ENCODE measurements around the gene TRAPPC3L.

Gene TRAPPC3L

DNA sequence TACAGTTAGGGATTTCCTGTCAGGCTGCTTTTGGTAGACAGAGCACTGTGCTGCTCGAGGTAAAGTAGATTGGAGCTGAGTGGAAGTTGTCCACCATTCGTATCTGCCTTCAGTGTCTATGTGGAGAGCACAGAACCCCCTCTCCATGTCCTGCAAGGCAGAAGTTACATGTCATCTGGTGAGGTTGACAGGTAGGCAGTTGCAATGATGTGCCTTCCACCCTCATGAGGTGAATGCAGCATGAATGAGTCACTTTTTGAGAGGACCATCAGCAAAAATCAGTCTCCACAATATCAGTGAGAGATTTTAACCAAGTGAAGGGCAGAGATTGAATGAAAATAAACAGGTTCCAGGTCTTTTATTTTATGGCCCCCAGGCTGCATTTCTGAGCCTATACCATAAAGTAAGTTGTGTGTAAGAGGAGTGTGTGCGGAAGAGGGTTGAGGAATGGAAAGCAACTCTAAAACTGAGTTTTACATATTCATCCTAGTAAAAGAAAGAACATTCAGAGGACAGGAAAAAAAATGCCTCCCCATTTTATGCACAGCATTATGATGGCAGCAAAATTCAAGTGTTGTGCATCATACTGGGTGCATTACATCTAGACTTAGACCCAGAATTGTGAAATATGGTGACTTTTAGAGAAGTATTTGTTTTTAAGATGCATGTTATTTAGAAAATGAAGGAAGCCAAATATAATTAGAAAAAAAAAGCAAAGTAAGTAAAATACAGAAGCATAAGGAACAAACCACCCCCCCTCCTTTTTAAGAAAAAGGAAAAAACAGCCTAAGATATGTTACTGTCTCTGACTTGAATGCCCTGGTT is 15.8 kb downstream of the TRAPPC3L start:
- no peak overlapping the region for H3K4me2 ChIP-seq (ENCODE audit: low read length)
- no peaks in the 10 kb centered on the region for H3K4me1 ChIP-seq (ENCODE audit: control insufficient read depth, low read length)
- peaks cover 32% of the 10 kb centered on the region for H3K27me3 ChIP-seq (ENCODE audit: control insufficient read depth, low read length)
- TF ChIP-seq, protein P1, sequence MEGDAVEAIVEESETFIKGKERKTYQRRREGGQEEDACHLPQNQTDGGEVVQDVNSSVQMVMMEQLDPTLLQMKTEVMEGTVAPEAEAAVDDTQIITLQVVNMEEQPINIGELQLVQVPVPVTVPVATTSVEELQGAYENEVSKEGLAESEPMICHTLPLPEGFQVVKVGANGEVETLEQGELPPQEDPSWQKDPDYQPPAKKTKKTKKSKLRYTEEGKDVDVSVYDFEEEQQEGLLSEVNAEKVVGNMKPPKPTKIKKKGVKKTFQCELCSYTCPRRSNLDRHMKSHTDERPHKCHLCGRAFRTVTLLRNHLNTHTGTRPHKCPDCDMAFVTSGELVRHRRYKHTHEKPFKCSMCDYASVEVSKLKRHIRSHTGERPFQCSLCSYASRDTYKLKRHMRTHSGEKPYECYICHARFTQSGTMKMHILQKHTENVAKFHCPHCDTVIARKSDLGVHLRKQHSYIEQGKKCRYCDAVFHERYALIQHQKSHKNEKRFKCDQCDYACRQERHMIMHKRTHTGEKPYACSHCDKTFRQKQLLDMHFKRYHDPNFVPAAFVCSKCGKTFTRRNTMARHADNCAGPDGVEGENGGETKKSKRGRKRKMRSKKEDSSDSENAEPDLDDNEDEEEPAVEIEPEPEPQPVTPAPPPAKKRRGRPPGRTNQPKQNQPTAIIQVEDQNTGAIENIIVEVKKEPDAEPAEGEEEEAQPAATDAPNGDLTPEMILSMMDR (IDR thresholded peaks at IDR 0.05; ENCODE audit: low read depth, low read length, poor library complexity, severe bottlenecking): no peak
- no peak for TF ChIP-seq EZH2phosphoT487 (IDR thresholded peaks at IDR 0.05; ENCODE audit: borderline replicate concordance, low read length)
- H3K9me2 ChIP-seq (replicated peaks; ENCODE audit: control insufficient read depth, low read length): no peaks in the 10 kb centered on the region
- no peaks in the 10 kb centered on the region for H3K36me3 ChIP-seq (ENCODE audit: control insufficient read depth, low read length)
- H4K20me1 ChIP-seq (ENCODE audit: control insufficient read depth, insufficient read depth, low read depth, low read length): no peaks in the 10 kb centered on the region
- no peaks in the 10 kb centered on the region for H3F3A ChIP-seq (ENCODE audit: control insufficient read depth, insufficient read depth)
- no peaks in the 10 kb centered on the region for H3K9me3 ChIP-seq (ENCODE audit: control insufficient read depth, insufficient read depth, low read length)
- no peak overlapping the region for H3K27ac ChIP-seq (ENCODE audit: low read depth, low read length)
- no peak overlapping the region for H3K4me3 ChIP-seq (ENCODE audit: low read length)
- H3K79me2 ChIP-seq (ENCODE audit: control insufficient read depth, low read length): no peaks in the 10 kb centered on the region

GRCh38 chr6:116528780-116529179 is 16.7 kb downstream of the TRAPPC3L start:
- Histone ChIP-seq H3F3A (ENCODE audit: control insufficient read depth, insufficient read depth) (no peaks in the 10 kb centered on the region), H3K9me2 (replicated peaks; ENCODE audit: control insufficient read depth, low read length) (no peaks in the 10 kb centered on the region), H4K20me1 (ENCODE audit: control insufficient read depth, insufficient read depth, low read depth, low read length) (no peaks in the 10 kb centered on the region), H3K27ac (ENCODE audit: low read depth, low read length) (no peak overlapping the region), H3K4me1 (ENCODE audit: control insufficient read depth, low read length) (no peaks in the 10 kb centered on the region), H3K4me3 (ENCODE audit: low read length) (no peak overlapping the region), H3K36me3 (ENCODE audit: control insufficient read depth, low read length) (no peaks in the 10 kb centered on the region), H3K27me3 (ENCODE audit: control insufficient read depth, low read length) (peaks cover 25% of the 10 kb centered on the region), H3K9me3 (ENCODE audit: control insufficient read depth, insufficient read depth, low read length) (no peaks in the 10 kb centered on the region), H3K79me2 (ENCODE audit: control insufficient read depth, low read length) (no peaks in the 10 kb centered on the region), H3K4me2 (ENCODE audit: low read length) (no peak overlapping the region)
- TF ChIP-seq, protein P1 (IDR thresholded peaks at IDR 0.05; ENCODE audit: low read depth, low read length, poor library complexity, severe bottlenecking): no peak
- TF ChIP-seq EZH2phosphoT487 (IDR thresholded peaks at IDR 0.05; ENCODE audit: borderline replicate concordance, low read length): no peak

DNA sequence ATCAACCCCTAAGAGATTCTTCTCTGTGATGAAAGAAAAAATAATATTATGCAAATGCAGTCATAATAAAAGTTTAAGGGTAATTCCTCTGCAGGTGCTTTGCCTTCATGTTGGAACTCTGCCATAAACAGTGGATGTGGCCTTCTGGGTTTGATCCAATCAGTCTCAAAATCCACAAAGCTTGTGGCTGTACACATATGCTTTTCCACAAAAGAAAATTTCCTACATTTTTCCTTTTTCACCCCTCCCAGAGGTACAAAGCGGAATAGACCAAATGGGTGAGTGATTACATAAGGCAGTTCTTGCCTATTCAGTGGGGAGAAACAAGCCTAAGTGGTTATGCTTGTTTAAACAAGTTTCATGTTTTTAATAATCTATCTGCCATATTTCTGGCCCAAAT is 17.4 kb downstream of the TRAPPC3L start:
- peaks cover 20% of the 10 kb centered on the region for H3K27me3 ChIP-seq (ENCODE audit: control insufficient read depth, low read length)
- no peaks in the 10 kb centered on the region for H3K36me3 ChIP-seq (ENCODE audit: control insufficient read depth, low read length)
- H3K4me2 ChIP-seq (ENCODE audit: low read length): no peak overlapping the region
- no peak overlapping the region for H3K4me3 ChIP-seq (ENCODE audit: low read length)
- no peaks in the 10 kb centered on the region for H3K9me2 ChIP-seq (replicated peaks; ENCODE audit: control insufficient read depth, low read length)
- H3K27ac ChIP-seq (ENCODE audit: low read depth, low read length): no peak overlapping the region
- no peaks in the 10 kb centered on the region for H3K9me3 ChIP-seq (ENCODE audit: control insufficient read depth, insufficient read depth, low read length)
- H3F3A ChIP-seq (ENCODE audit: control insufficient read depth, insufficient read depth): no peaks in the 10 kb centered on the region
- H3K79me2 ChIP-seq (ENCODE audit: control insufficient read depth, low read length): no peaks in the 10 kb centered on the region
- H3K4me1 ChIP-seq (ENCODE audit: control insufficient read depth, low read length): no peaks in the 10 kb centered on the region
- no peak for TF ChIP-seq EZH2phosphoT487 (IDR thresholded peaks at IDR 0.05; ENCODE audit: borderline replicate concordance, low read length)
- TF ChIP-seq, protein P1 (IDR thresholded peaks at IDR 0.05; ENCODE audit: low read depth, low read length, poor library complexity, severe bottlenecking): no peak
- H4K20me1 ChIP-seq (ENCODE audit: control insufficient read depth, insufficient read depth, low read depth, low read length): no peaks in the 10 kb centered on the region

Measured in DOHH2 (cell line).